ENCODE data around the gene GABRA5. TPM values are rescaled to one million over a fixed set of nuclear protein-coding genes. Genes with fewer than 3 reads are reported as not detected.

GABRA5 gene
- total RNA-seq, 1 experiment from 2014 or later: 23.3 TPM

- TF ChIP-seq ATF2 (CRISPR knock-in tag; IDR thresholded peaks at IDR 0.05; ENCODE audit: borderline replicate concordance, low read depth): no peak
- no peak for TF ChIP-seq ZBTB21 (CRISPR knock-in tag; IDR thresholded peaks at IDR 0.05; ENCODE audit: borderline replicate concordance)
These were observed 69.6 kb downstream of the GABRA5 start (continued) for GRCh38 chr15:26936502-26936901.

DNA sequence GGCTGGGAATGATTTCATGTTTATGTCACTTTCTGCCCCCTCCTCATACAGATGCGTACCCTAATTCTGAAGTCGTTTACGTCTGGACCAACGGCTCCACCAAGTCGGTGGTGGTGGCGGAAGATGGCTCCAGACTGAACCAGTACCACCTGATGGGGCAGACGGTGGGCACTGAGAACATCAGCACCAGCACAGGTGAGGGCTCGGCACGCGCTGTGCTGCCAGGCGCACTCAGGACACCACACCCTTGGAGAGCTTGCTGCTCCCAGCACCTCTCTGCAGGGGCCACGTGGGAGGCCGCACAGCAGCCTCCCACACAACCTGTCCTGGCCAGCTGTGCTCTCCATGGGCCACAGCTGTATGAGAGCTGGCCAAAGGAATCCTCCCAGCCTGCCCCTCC is 70.3 kb downstream of the GABRA5 start:
- no peaks in the 10 kb centered on the region for H3K27me3 Mint-ChIP-seq (ENCODE audit: low read depth)
- H3K27ac Mint-ChIP-seq: no peak overlapping the region
- no peak overlapping the region for H3K4me3 Mint-ChIP-seq
- POLR2A ChIA-PET: no interaction called here
- CTCF ChIA-PET: interaction anchor here (1.1 kb wide), 1 partner anchor 37 kb away, joined by 3 read pairs; no protein-coding TSS in a partner anchor
- no peaks in the 10 kb centered on the region for H3K9me3 Mint-ChIP-seq
- no peak for TF ChIP-seq FOXJ3 (CRISPR knock-in tag; IDR thresholded peaks at IDR 0.05; ENCODE audit: borderline replicate concordance)
- TF ChIP-seq, protein P1, sequence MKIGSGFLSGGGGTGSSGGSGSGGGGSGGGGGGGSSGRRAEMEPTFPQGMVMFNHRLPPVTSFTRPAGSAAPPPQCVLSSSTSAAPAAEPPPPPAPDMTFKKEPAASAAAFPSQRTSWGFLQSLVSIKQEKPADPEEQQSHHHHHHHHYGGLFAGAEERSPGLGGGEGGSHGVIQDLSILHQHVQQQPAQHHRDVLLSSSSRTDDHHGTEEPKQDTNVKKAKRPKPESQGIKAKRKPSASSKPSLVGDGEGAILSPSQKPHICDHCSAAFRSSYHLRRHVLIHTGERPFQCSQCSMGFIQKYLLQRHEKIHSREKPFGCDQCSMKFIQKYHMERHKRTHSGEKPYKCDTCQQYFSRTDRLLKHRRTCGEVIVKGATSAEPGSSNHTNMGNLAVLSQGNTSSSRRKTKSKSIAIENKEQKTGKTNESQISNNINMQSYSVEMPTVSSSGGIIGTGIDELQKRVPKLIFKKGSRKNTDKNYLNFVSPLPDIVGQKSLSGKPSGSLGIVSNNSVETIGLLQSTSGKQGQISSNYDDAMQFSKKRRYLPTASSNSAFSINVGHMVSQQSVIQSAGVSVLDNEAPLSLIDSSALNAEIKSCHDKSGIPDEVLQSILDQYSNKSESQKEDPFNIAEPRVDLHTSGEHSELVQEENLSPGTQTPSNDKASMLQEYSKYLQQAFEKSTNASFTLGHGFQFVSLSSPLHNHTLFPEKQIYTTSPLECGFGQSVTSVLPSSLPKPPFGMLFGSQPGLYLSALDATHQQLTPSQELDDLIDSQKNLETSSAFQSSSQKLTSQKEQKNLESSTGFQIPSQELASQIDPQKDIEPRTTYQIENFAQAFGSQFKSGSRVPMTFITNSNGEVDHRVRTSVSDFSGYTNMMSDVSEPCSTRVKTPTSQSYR (CRISPR knock-in tag; IDR thresholded peaks at IDR 0.05): no peak
- TF ChIP-seq SP1 (CRISPR knock-in tag; conservative IDR thresholded peaks at IDR 0.05): no peak
- no peak for TF ChIP-seq ELF4 (CRISPR knock-in tag; IDR thresholded peaks at IDR 0.05; ENCODE audit: low read depth)
- TF ChIP-seq MYBL2 (CRISPR knock-in tag; IDR thresholded peaks at IDR 0.05): no peak
- TF ChIP-seq, protein P2, sequence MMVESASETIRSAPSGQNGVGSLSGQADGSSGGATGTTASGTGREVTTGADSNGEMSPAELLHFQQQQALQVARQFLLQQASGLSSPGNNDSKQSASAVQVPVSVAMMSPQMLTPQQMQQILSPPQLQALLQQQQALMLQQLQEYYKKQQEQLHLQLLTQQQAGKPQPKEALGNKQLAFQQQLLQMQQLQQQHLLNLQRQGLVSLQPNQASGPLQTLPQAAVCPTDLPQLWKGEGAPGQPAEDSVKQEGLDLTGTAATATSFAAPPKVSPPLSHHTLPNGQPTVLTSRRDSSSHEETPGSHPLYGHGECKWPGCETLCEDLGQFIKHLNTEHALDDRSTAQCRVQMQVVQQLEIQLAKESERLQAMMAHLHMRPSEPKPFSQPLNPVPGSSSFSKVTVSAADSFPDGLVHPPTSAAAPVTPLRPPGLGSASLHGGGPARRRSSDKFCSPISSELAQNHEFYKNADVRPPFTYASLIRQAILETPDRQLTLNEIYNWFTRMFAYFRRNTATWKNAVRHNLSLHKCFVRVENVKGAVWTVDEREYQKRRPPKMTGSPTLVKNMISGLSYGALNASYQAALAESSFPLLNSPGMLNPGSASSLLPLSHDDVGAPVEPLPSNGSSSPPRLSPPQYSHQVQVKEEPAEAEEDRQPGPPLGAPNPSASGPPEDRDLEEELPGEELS (CRISPR knock-in tag; IDR thresholded peaks at IDR 0.05): no peak
- no peak for TF ChIP-seq ETV6 (CRISPR knock-in tag; IDR thresholded peaks at IDR 0.05)
- TF ChIP-seq NR2C2 (CRISPR knock-in tag; IDR thresholded peaks at IDR 0.05): no peak
- TF ChIP-seq ZNF263 (CRISPR knock-in tag; IDR thresholded peaks at IDR 0.05; ENCODE audit: low read depth): no peak
- no peak for TF ChIP-seq FOXK1 (CRISPR knock-in tag; IDR thresholded peaks at IDR 0.05)
- no peak for TF ChIP-seq ZNF219 (CRISPR knock-in tag; IDR thresholded peaks at IDR 0.05; ENCODE audit: borderline replicate concordance)
- no peak for TF ChIP-seq USF1 (CRISPR knock-in tag; IDR thresholded peaks at IDR 0.05)
- TF ChIP-seq EMX1 (CRISPR knock-in tag; IDR thresholded peaks at IDR 0.05): no peak
- no peak for TF ChIP-seq NR3C1 (CRISPR knock-in tag; conservative IDR thresholded peaks at IDR 0.05; ENCODE audit: low read depth)
- no peak for TF ChIP-seq STAT6 (CRISPR knock-in tag; conservative IDR thresholded peaks at IDR 0.05; ENCODE audit: low read depth)
- TF ChIP-seq MLX (CRISPR knock-in tag; IDR thresholded peaks at IDR 0.05): no peak
- no peaks in the 10 kb centered on the region for H3K4me1 Mint-ChIP-seq
- no peak for DNase-seq (ENCODE audit: low spot score)
- no peaks in the 10 kb centered on the region; the same call in none of the 2 replicates for H3K36me3 Mint-ChIP-seq
- ATAC-seq: no peak

Measured in WTC11 (cell line).